ENCODE measurements around the gene DNAH2. TPM values are rescaled to one million over a fixed set of nuclear protein-coding genes. Genes with fewer than 3 reads are reported as not detected.

Gene DNAH2
- total RNA-seq, 1 experiment from 2014 or later = 0.13 TPM

- Histone ChIP-seq H3K27me3 (ENCODE audit: control insufficient read depth, insufficient read depth, low read length) (no peaks in the 10 kb centered on the region), H3K36me3 (ENCODE audit: control insufficient read depth, insufficient read depth, low read length) (no peaks in the 10 kb centered on the region; the same call in 1 of the 2 replicates), H3K27ac (ENCODE audit: low read length) (peak overlapping the region; percentile 85), H3K9me3 (ENCODE audit: control insufficient read depth, insufficient read depth, low read depth, low read length) (no peaks in the 10 kb centered on the region), H3K4me1 (ENCODE audit: control insufficient read depth, insufficient read depth, low read length) (peaks cover 42% of the 10 kb centered on the region), H3K4me3 (ENCODE audit: low read depth in 2 of 2, low read length in 2 of 2) (peak overlapping the region; percentile 66 to 83)
- intact Hi-C loops (cut with micrococcal nuclease; ENCODE audit: unreplicated experiment) (no loop called here), in situ Hi-C loops (cut with HindIII; ENCODE audit: low pct_unique_long_range_greater_than_20kb, low sequenced_read_pairs) (no loop called here)
- DNase-seq (ENCODE audit: low read depth, low spot score) (no peak), ATAC-seq (no peak)
- ChIA-PET POLR2A (no interaction called here), CTCF (no interaction called here)
- BruUV-seq (replicated peaks) = no TSS peak
- TF ChIP-seq CTCF (IDR thresholded peaks at IDR 0.05) (no peak), POLR2AphosphoS5 (IDR thresholded peaks at IDR 0.05; ENCODE audit: low read depth, low read length) (no peak), REST (IDR thresholded peaks at IDR 0.05; ENCODE audit: insufficient read depth in 1 of 2, low read depth in 2 of 2, low read length in 1 of 2) (no peak), SIN3A (IDR thresholded peaks at IDR 0.05; ENCODE audit: borderline replicate concordance, insufficient read depth, low read depth, low read length) (no peak), TCF7L2 (IDR thresholded peaks at IDR 0.05; ENCODE audit: low read depth, low read length) (no peak)
Measured at GRCh38 chr17:7838090-7839075, 120.8 kb downstream of the DNAH2 start.

GRCh38 chr17:7839190-7839875 lies 121.8 kb downstream of the DNAH2 start:
- TF ChIP-seq SIN3A (IDR thresholded peaks at IDR 0.05; ENCODE audit: borderline replicate concordance, insufficient read depth, low read depth, low read length) (no peak), POLR2AphosphoS5 (IDR thresholded peaks at IDR 0.05; ENCODE audit: low read depth, low read length) (no peak), TCF7L2 (IDR thresholded peaks at IDR 0.05; ENCODE audit: low read depth, low read length) (no peak), REST (IDR thresholded peaks at IDR 0.05; ENCODE audit: insufficient read depth in 1 of 2, low read depth in 2 of 2, low read length in 1 of 2) (no peak), CTCF (IDR thresholded peaks at IDR 0.05) (no peak)
- no peak for ATAC-seq
- intact Hi-C loops (cut with micrococcal nuclease; ENCODE audit: unreplicated experiment) = no loop called here
- Histone ChIP-seq H3K4me1 (ENCODE audit: control insufficient read depth, insufficient read depth, low read length) (peaks cover 39% of the 10 kb centered on the region), H3K36me3 (ENCODE audit: control insufficient read depth, insufficient read depth, low read length) (no peaks in the 10 kb centered on the region; the same call in 1 of the 2 replicates), H3K27ac (ENCODE audit: low read length) (peak overlapping the region; percentile 85), H3K9me3 (ENCODE audit: control insufficient read depth, insufficient read depth, low read depth, low read length) (no peaks in the 10 kb centered on the region), H3K27me3 (ENCODE audit: control insufficient read depth, insufficient read depth, low read length) (no peaks in the 10 kb centered on the region), H3K4me3 (ENCODE audit: low read depth in 2 of 2, low read length in 2 of 2) (no peak overlapping the region)
- in situ Hi-C loops (cut with HindIII; ENCODE audit: low pct_unique_long_range_greater_than_20kb, low sequenced_read_pairs) = no loop called here
- CTCF ChIA-PET = no interaction called here
- POLR2A ChIA-PET = no interaction called here
- no peak for DNase-seq (ENCODE audit: low read depth, low spot score)
- BruUV-seq (replicated peaks) = no TSS peak
